GM12878 (cell line): Measurements from ENCODE around the gene SPTSSB. TPM values are rescaled to one million over a fixed set of nuclear protein-coding genes. Genes with fewer than 3 reads are reported as not detected.

Experiments
- ATAC-seq: fragments of 200-7000 bp; cut with Tn5 transposase; 3 replicates; pipeline ENCODE4 v1.9.1; 2020; ENCODE audit warnings: mild to moderate bottlenecking, moderate library complexity
- BruUV-seq: library from RNA; stranded (reverse); fragments of 400-500 nt; replicated peaks from 2 replicates; lab custom pipeline; 2021; lab: Mats Ljungman, UMichigan
- CTCF ChIA-PET: fragments of 300-600 bp; sonication (Branson Sonifier 250); formaldehyde crosslinking; extraction: SDS; loops from one replicate; lab custom pipeline; 2021; ENCODE audit warnings: inconsistent platforms; lab: Yijun Ruan, JAX
- POLR2A ChIA-PET: fragments of 350-600 bp; formaldehyde crosslinking; extraction: SDS; loops from one replicate; lab custom pipeline; 2021; ENCODE audit warnings: inconsistent platforms; lab: Charles Lee
- RAD21 ChIA-PET: fragments of 300-600 bp; sonication (Branson Sonifier 250); formaldehyde crosslinking; loops from one replicate; lab custom pipeline; 2023; ENCODE audit warnings: antibody characterized with exemption; ENCODE audit not compliant: unreplicated experiment; lab: Charles Lee
- SMC1A ChIA-PET: fragments of 300-600 bp; sonication (Branson Sonifier 250); formaldehyde crosslinking; loops from one replicate; lab custom pipeline; 2023; ENCODE audit not compliant: unreplicated experiment, uncharacterized antibody; lab: Charles Lee
- DNase-seq: peaks from one replicate; pipeline ENCODE4 v3.0.0-alpha.2; 2011; ENCODE audit warnings: low read depth, low spot score
- FAIRE-seq: peaks from 3 replicates; lab custom pipeline; 2011; peaks lifted over from hg19 to GRCh38; lab: Jason Lieb, UNC
- H2AFZ ChIP-seq: 2 replicates; pipeline ENCODE4 v1.6.0; 2011; ENCODE audit warnings: low read depth, low read length, control low read depth; ENCODE audit not compliant: control insufficient read depth
- H3K27ac ChIP-seq: 2 replicates; pipeline ENCODE4 v1.5.1; 2011; ENCODE audit warnings: control low read depth; ENCODE audit not compliant: control insufficient read depth, insufficient read depth
- H3K27me3 ChIP-seq, 2 experiments: replicated peaks in 1 of 2; 2 replicates each; pipeline versions ENCODE4 v1.6.0 to v1.6.1; 2011; ENCODE audit warnings: low read length in 1 of 2; ENCODE audit not compliant: control insufficient read depth in 2 of 2, insufficient read depth in 2 of 2
- H3K36me3 ChIP-seq, 2 experiments: 2 replicates each; pipeline ENCODE4 v1.5.1; 2011; ENCODE audit warnings: low read length in 1 of 2; ENCODE audit not compliant: control insufficient read depth in 2 of 2, insufficient read depth in 2 of 2
- H3K4me1 ChIP-seq: 2 replicates; pipeline ENCODE4 v1.6.1; 2011; ENCODE audit warnings: mild to moderate bottlenecking, low read length, moderate library complexity, mixed read lengths; ENCODE audit not compliant: control insufficient read depth, insufficient read depth
- H3K4me2 ChIP-seq: 2 replicates; pipeline ENCODE4 v1.6.0; 2011; ENCODE audit warnings: control low read depth; ENCODE audit not compliant: control insufficient read depth, insufficient read depth
- H3K4me3 ChIP-seq: fragments of 200-600 bp; sonication (generic); 2 replicates; pipeline ENCODE4 v1.5.1; 2016
- H3K79me2 ChIP-seq: 2 replicates; pipeline ENCODE4 v1.6.0; 2011; ENCODE audit warnings: low read length; ENCODE audit not compliant: control insufficient read depth, insufficient read depth
- H3K9ac ChIP-seq: 2 replicates; pipeline ENCODE4 v1.8.0; 2011; ENCODE audit warnings: low read length, control low read depth, mixed read lengths; ENCODE audit not compliant: control insufficient read depth, insufficient read depth
- H3K9me3 ChIP-seq: replicated peaks from 3 replicates; pipeline ENCODE4 v1.5.1; 2011; ENCODE audit warnings: mild to moderate bottlenecking, low read length; ENCODE audit not compliant: control insufficient read depth, insufficient read depth
- H4K20me1 ChIP-seq: 2 replicates; pipeline ENCODE4 v1.6.0; 2011; ENCODE audit not compliant: control insufficient read depth, insufficient read depth
- ASH2L ChIP-seq: fragments of 300-600, 200-600 bp; sonication (generic); IDR thresholded peaks from 2 replicates; pipeline ENCODE4 v1.6.1; 2017; ENCODE audit warnings: low read depth, mild to moderate bottlenecking, borderline replicate concordance
- BMI1 ChIP-seq: fragments of 450-650 bp; IDR thresholded peaks from 2 replicates; pipeline ENCODE4 v1.6.1; 2016; ENCODE audit warnings: mild to moderate bottlenecking, moderate library complexity, borderline replicate concordance
- CREM ChIP-seq: IDR thresholded peaks from 2 replicates; pipeline ENCODE4 v1.6.1; 2014; ENCODE audit warnings: antibody characterized with exemption, low read depth
- EZH2 ChIP-seq: IDR thresholded peaks from 2 replicates; pipeline ENCODE4 v1.6.1; 2012; ENCODE audit warnings: low read depth, mild to moderate bottlenecking, control low read depth, inconsistent platforms, low read length, borderline replicate concordance; ENCODE audit not compliant: control insufficient read depth
- GATAD2B ChIP-seq: fragments of 450-650 bp; conservative IDR thresholded peaks from 2 replicates; pipeline ENCODE4 v1.6.1; 2017; ENCODE audit warnings: low read depth, mild to moderate bottlenecking, moderate library complexity
- NFIC ChIP-seq: IDR thresholded peaks from 2 replicates; pipeline ENCODE4 v1.6.1; 2012; ENCODE audit warnings: low read depth, mild to moderate bottlenecking, inconsistent platforms, low read length, moderate library complexity
- NRF1 ChIP-seq: conservative IDR thresholded peaks from 2 replicates; pipeline ENCODE4 v1.6.1; 2011; ENCODE audit warnings: mild to moderate bottlenecking, low read depth, low read length, improper control_type of control experiment
- POLR2AphosphoS5 ChIP-seq: IDR thresholded peaks from 2 replicates; pipeline ENCODE4 v1.6.1; 2011; ENCODE audit warnings: mild to moderate bottlenecking, low read length, inconsistent platforms
- ZNF274 ChIP-seq: IDR thresholded peaks from one replicate; pipeline ENCODE4 v1.8.0; 2011; ENCODE audit not compliant: insufficient read length, insufficient read depth
- in situ Hi-C: fragments of 300-500 bp; cut with MboI; formaldehyde crosslinking; loops from 9 replicates; pipeline ENCODE4 v1.14.3; 2018; ENCODE audit warnings: mixed read lengths
- intact Hi-C: fragments of 100-400 bp; cut with micrococcal nuclease; formaldehyde crosslinking; loops from one replicate; pipeline ENCODE4 v1.14.2; 2022; ENCODE audit not compliant: unreplicated experiment
- polyA plus RNA-seq, 11 experiments: library from polyadenylated mRNA; depleted of rRNA in 4 of 11; unstranded in 6 of 11; stranded (reverse) in 5 of 11; fragments of >200 nt; fragmentation: Nextera tagmentation in 4 of 11; fragmentation: Illumina TruSeq in 1 of 11; extraction: Ambion mirVana in 4 of 11; extraction: Trizol in 1 of 11; gene quantifications; 1 replicate in 1 of 11; 2 replicates in 10 of 11; pipeline versions ENCODE4 v1.2.1 to v1.2.3, GENCODE V29; 2011 to 2016; ENCODE audit warnings: inconsistent platforms in 2 of 11, missing spikeins in 2 of 11, low read depth in 1 of 11
- total RNA-seq, 4 experiments: library from RNA; depleted of rRNA in 3 of 4; stranded (reverse); fragments of >200 nt in 3 of 4; fragmentation: Illumina TruSeq in 1 of 4; extraction: Trizol in 1 of 4; gene quantifications; 2 replicates each; pipeline versions ENCODE4 v1.2.1 to v1.2.3, GENCODE V29; 2013 to 2021
- TF ChIP-seq, protein P1 (sequence below): fragments of 450-650 bp; formaldehyde crosslinking; IDR thresholded peaks from 2 replicates; pipeline ENCODE4 v1.4.0; 2020; ENCODE audit warnings: mild to moderate bottlenecking, moderate library complexity

SPTSSB gene
- total and polyA plus RNA-seq, 10 of the 15 experiments (the other 5 are each of a cell fraction or from before 2014, with no cell fraction given) = 0.19 to 30.6 (median 0.91) TPM

DNA sequence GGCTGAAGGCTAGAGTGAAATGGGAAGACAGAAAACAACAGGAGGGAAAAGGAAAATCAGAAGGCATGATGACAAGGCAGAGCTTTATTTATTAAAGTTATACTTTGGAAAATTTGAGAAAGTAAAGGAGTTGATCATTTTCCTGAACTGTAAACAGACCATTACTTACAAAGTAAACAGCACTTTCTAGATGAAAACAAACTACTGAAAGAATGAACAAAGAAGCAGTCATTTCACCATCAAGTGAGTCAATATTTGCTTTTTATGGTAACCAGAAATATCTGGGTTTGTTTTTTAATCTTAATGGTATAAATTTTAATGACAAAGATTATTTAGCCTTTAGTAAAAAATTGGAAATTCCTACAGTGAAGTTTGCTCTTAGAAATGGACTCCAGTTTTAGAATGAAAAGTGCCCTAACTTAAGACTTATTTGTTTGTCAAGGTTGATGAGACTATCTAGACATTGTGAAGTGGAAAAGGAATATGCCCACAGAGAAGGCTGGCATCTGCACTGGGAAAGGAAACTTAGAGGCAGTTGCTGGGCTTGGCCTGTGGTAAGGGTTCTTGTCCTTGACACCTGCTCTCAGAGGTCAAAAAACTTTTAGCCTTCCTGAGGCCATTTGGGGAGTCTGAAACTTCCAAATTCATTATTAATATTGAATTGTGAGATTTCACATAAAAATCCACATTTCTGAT is 47.2 kb downstream of the SPTSSB start:
- no TSS peak for BruUV-seq

More for the DNA sequence above, 47.2 kb downstream of the SPTSSB start:
- H3K79me2 ChIP-seq = no peaks in the 10 kb centered on the region
- CTCF ChIA-PET = no interaction called here
- intact Hi-C loops = no loop called here
- no peak overlapping the region for H3K4me2 ChIP-seq
- no peak overlapping the region for H2AFZ ChIP-seq
- no peaks in the 10 kb centered on the region for H3K36me3 ChIP-seq
- no peak overlapping the region for H3K4me3 ChIP-seq
- no peaks in the 10 kb centered on the region; a peak in 1 of 4 replicates for H3K27me3 ChIP-seq
- ATAC-seq (no peak), FAIRE-seq (no peak), DNase-seq (no peak)
- POLR2A ChIA-PET = interaction anchor here (0.7 kb wide), 1 partner anchor 20 kb away, joined by 3 read pairs; no protein-coding TSS in a partner anchor
- no peaks in the 10 kb centered on the region for H3K4me1 ChIP-seq
- H3K9ac ChIP-seq = no peak overlapping the region
- no peaks in the 10 kb centered on the region; the same call in 2 of the 3 replicates for H3K9me3 ChIP-seq
- TF ChIP-seq BMI1 (no peak), ZNF274 (no peak), POLR2AphosphoS5 (no peak), ASH2L (no peak), NRF1 (no peak), NFIC (no peak), EZH2 (no peak), CREM (no peak), GATAD2B (no peak)
- TF ChIP-seq, protein P1, sequence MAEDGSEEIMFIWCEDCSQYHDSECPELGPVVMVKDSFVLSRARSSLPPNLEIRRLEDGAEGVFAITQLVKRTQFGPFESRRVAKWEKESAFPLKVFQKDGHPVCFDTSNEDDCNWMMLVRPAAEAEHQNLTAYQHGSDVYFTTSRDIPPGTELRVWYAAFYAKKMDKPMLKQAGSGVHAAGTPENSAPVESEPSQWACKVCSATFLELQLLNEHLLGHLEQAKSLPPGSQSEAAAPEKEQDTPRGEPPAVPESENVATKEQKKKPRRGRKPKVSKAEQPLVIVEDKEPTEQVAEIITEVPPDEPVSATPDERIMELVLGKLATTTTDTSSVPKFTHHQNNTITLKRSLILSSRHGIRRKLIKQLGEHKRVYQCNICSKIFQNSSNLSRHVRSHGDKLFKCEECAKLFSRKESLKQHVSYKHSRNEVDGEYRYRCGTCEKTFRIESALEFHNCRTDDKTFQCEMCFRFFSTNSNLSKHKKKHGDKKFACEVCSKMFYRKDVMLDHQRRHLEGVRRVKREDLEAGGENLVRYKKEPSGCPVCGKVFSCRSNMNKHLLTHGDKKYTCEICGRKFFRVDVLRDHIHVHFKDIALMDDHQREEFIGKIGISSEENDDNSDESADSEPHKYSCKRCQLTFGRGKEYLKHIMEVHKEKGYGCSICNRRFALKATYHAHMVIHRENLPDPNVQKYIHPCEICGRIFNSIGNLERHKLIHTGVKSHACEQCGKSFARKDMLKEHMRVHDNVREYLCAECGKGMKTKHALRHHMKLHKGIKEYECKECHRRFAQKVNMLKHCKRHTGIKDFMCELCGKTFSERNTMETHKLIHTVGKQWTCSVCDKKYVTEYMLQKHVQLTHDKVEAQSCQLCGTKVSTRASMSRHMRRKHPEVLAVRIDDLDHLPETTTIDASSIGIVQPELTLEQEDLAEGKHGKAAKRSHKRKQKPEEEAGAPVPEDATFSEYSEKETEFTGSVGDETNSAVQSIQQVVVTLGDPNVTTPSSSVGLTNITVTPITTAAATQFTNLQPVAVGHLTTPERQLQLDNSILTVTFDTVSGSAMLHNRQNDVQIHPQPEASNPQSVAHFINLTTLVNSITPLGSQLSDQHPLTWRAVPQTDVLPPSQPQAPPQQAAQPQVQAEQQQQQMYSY (CRISPR knock-in tag) = no peak
- no peak overlapping the region for H3K27ac ChIP-seq
- RAD21 ChIA-PET = no interaction called here
- SMC1A ChIA-PET = interaction anchor here (0.9 to 2.9 kb wide), 2 partner anchors 11 to 12 kb away, joined by 3 to 7 read pairs; no protein-coding TSS in a partner anchor
- in situ Hi-C loops = no loop called here
- H4K20me1 ChIP-seq = no peaks in the 10 kb centered on the region
